ENCODE measurements around the gene ARMC6.

The ARMC6 gene

DNA sequence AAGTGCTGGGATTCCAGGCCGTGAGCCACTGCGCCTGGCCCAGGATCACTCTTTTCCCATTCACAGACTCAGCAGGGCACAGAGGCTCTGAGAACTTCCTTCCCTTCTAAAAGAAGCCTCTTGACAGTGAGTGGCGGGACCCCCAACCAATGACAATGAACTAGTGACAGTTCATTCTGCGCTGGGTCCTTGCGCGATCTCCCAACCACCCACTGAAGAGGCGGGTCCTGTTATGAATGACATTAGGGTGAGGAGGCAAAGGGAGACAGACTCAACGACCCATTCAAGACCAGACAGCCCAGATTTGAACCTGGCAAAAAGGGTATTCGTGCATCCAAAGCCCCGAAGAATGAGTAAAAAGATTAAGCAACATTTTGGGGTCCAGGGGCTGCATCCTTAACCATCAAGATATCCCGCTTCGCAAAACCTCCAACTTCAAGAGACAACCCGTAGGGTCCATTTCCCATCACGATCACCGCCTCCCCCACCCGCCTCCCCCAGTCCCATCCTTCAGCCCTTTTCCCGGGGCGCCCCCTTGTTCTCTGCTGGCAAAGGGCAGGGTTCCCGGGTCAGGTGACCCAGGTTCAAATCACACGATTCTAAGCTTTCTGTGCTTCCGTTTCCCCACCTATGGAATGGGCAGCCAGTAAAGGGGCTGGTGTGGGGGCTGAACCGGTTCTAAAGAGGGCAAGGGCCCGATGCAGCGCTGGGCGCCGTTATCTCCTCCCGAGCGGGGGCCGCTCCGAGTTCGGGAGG lies 805 bp upstream of the ARMC6 start:
- peak overlapping the region; percentile 78 for H3K27ac Mint-ChIP-seq
- H3K4me1 Mint-ChIP-seq (ENCODE audit: low read depth) = peaks cover 39% of the 10 kb centered on the region
- H3K9me3 Mint-ChIP-seq = no peaks in the 10 kb centered on the region
- intact Hi-C loops (cut with micrococcal nuclease) = loop anchor here (1.0 kb wide), 2 partner anchors 31 to 106 kb away; partner anchors contain the start of genes SLC25A42 and TMEM161A
- peaks cover 51% of the 10 kb centered on the region for H3K36me3 Mint-ChIP-seq (ENCODE audit: low read depth)
- peak overlapping the region; percentile 80 for H3K4me3 Mint-ChIP-seq
- no peaks in the 10 kb centered on the region for H3K27me3 Mint-ChIP-seq

DNA sequence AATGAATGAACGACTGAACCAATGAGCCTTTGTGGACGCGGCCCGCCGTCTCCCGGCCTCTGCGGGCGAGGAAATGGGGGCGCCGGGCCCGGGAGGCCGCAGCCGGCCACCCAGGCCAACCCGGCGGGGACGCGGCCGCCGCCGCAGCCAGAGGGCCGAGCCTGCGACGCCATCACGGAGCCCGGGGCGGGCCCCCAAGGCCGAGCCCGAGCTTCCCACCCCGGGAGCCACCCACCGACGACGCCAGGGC lies 302 bp upstream of the ARMC6 start:
- intact Hi-C loops (cut with micrococcal nuclease) = loop anchor here (1.0 kb wide), 2 partner anchors 30 to 105 kb away; partner anchors contain the start of genes SLC25A42 and TMEM161A
- H3K4me1 Mint-ChIP-seq (ENCODE audit: low read depth) = peaks cover 34% of the 10 kb centered on the region
- peak overlapping the region; percentile 80 for H3K4me3 Mint-ChIP-seq
- no peaks in the 10 kb centered on the region for H3K27me3 Mint-ChIP-seq
- H3K27ac Mint-ChIP-seq = peak overlapping the region; percentile 78
- peaks cover 46% of the 10 kb centered on the region for H3K36me3 Mint-ChIP-seq (ENCODE audit: low read depth)
- H3K9me3 Mint-ChIP-seq = no peaks in the 10 kb centered on the region

DNA sequence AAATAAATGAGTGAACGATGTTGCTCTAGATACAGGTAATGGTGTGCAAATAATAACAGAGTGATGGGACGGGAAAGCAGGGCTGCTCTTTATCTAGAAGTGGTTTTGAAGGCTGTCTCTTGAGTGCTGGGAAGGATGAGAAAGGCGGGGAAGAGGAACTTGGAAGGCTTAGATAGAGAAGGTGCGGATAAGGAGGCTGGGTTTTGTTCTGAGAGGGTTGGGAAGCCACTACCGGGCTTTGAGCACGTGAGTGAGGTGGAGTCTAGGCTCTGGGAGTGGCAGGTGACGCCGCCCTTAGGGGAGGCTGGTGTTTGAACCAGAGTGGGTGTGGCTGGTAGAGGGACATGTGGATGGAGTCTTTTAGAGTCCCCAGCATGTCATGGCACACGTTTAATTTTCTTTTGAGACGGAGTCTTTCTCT lies 811 bp downstream of the ARMC6 start:
- intact Hi-C loops (cut with micrococcal nuclease) = no loop called here
- Mint-ChIP-seq H3K27me3 (no peaks in the 10 kb centered on the region), H3K9me3 (no peaks in the 10 kb centered on the region), H3K36me3 (ENCODE audit: low read depth) (peaks cover 40% of the 10 kb centered on the region), H3K4me3 (peak overlapping the region; percentile 80), H3K27ac (peak overlapping the region; percentile 78), H3K4me1 (ENCODE audit: low read depth) (peaks cover 31% of the 10 kb centered on the region)

DNA sequence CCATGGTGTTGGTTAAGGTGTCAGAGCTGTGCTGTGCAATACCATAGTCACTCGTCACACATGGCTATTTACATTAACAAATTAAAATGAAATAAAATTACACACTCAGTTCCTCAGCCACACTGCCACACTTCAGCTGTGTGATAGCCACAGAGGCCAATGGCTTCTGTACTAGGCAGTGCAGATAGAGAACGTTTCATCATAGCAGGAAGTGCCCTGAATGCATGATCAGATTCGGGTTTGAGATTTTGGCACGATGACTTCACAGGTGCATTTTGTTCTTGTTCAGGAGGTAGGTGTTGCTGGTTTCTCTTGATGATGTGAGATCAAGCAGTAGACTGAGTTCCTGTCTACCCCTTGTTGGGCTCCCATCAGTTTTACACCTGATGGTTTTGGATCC lies 6.5 kb downstream of the ARMC6 start:
- H3K36me3 Mint-ChIP-seq (ENCODE audit: low read depth) = peaks cover 50% of the 10 kb centered on the region
- no peaks in the 10 kb centered on the region for H3K9me3 Mint-ChIP-seq
- peaks cover 17% of the 10 kb centered on the region for H3K4me1 Mint-ChIP-seq (ENCODE audit: low read depth)
- intact Hi-C loops (cut with micrococcal nuclease) = no loop called here
- no peak overlapping the region for H3K27ac Mint-ChIP-seq
- H3K4me3 Mint-ChIP-seq = no peak overlapping the region
- no peaks in the 10 kb centered on the region for H3K27me3 Mint-ChIP-seq

DNA sequence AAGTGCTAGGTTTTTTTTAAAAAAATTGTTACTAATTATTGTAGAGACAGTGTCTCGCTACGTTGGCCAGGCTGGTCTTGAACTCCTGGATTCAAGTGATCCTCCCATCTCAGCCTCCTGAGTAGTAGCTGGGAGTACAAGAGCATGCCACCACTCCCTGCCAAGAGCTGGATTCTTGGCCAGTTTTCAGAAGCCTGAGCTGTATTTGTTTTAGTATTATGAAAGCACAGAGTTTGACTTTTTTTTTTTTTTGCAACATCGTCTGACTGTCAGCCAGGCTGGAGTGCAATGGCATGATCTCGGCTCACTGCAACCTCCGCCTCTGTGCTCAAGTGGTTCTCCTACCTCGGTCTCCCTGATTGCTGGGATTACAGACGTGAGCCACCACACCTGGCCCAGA lies 7.0 kb downstream of the ARMC6 start:
- Mint-ChIP-seq H3K27me3 (no peaks in the 10 kb centered on the region), H3K9me3 (no peaks in the 10 kb centered on the region), H3K4me1 (ENCODE audit: low read depth) (peaks cover 11% of the 10 kb centered on the region), H3K27ac (no peak overlapping the region), H3K4me3 (no peak overlapping the region), H3K36me3 (ENCODE audit: low read depth) (peaks cover 56% of the 10 kb centered on the region)
- intact Hi-C loops (cut with micrococcal nuclease) = no loop called here

DNA sequence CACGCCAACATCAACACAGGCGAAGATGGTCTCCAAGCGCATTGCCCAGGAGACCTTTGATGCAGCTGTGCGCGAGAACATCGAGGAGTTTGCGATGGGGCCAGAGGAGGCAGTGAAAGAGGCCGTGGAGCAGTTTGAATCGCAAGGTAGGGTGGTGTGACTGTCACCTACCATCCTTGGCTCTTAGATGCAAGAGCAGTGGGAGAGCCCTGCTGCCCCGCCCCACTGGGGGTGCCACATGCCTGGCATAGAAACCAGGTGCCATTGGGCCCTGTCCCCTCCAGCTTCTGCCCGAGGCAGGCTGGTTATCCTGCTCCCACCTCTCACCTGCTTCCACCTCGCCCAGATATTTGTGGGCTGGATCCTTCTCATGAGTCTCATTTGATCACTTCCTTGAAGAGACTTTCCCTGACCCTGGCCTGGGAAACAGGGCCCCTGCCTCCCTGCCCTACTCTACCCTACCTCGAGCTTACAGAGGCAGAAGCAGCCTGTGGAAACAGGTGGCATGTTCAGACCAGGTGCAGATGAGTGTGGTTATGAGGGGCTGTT lies 9.4 kb downstream of the ARMC6 start:
- H3K4me1 Mint-ChIP-seq (ENCODE audit: low read depth) = peaks cover 6% of the 10 kb centered on the region
- no peaks in the 10 kb centered on the region for H3K9me3 Mint-ChIP-seq
- no peaks in the 10 kb centered on the region for H3K27me3 Mint-ChIP-seq
- H3K4me3 Mint-ChIP-seq = no peak overlapping the region
- intact Hi-C loops (cut with micrococcal nuclease) = no loop called here
- H3K36me3 Mint-ChIP-seq (ENCODE audit: low read depth) = peaks cover 74% of the 10 kb centered on the region
- H3K27ac Mint-ChIP-seq = no peak overlapping the region

DNA sequence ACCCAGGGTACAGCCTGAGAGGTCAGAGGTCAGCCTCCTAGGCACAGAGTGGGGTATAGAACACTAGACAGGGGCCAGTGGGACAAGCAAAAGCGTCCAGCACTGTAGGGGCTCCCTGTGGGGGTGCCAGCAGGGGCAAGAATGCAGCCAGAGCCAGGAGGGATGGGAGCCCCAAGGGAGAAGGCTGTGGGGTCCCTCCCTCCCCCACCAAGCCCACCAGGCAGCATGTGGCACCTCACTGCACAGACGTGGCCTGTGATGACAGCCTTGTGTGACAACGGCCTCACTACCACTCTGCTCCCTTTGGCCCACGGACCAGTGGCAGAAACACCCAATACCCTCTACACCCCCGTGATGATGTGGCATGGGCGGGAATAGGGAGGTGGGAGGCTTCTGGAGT lies 10.1 kb downstream of the ARMC6 start:
- H3K27me3 Mint-ChIP-seq = no peaks in the 10 kb centered on the region
- H3K27ac Mint-ChIP-seq = no peak overlapping the region
- intact Hi-C loops (cut with micrococcal nuclease) = no loop called here
- no peaks in the 10 kb centered on the region for H3K9me3 Mint-ChIP-seq
- H3K4me3 Mint-ChIP-seq = no peak overlapping the region
- H3K4me1 Mint-ChIP-seq (ENCODE audit: low read depth) = peaks cover 6% of the 10 kb centered on the region
- peaks cover 81% of the 10 kb centered on the region for H3K36me3 Mint-ChIP-seq (ENCODE audit: low read depth)

DNA sequence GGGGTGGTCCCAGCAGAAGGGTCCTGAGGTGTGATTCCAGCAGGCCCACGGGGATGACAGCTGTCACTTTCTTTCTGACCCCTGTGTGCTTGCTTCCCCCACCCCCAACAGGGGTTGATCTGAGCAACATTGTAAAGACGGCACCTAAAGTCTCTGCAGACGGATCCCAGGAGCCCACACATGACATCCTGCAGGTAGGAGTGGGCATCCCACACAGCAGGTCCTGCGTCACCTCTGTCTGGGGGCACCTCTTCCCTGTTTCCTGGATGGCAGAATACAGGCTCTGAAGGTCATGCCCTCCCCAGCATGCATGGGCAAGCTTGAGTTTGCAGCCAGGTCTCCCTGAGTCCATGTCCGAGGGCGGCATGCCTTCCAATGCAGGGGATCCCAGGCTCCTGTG lies 10.5 kb downstream of the ARMC6 start:
- Mint-ChIP-seq H3K36me3 (ENCODE audit: low read depth) (peaks cover 81% of the 10 kb centered on the region), H3K4me3 (no peak overlapping the region)
- intact Hi-C loops (cut with micrococcal nuclease) = no loop called here

DNA sequence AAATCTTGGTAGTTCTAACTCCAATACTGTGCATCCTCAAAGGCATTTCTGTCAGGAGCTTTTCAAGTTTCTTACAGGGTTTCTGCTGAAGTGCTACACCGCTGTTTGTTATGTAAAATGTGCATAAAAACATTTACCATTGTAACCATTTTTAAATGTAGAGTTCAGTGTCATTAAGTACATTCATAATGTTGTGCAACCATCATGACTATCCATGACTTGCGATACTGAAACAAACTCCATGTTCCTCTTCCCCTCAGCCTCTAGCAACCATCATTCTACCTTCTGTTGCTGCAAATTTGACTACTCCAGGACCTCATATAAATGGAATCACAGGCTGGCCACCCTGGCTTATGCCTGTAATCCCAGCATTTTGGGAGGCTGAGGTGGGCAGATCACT lies 16.0 kb downstream of the ARMC6 start:
- H3K36me3 Mint-ChIP-seq (ENCODE audit: low read depth) = peaks cover 90% of the 10 kb centered on the region
- H3K4me1 Mint-ChIP-seq (ENCODE audit: low read depth) = no peaks in the 10 kb centered on the region
- intact Hi-C loops (cut with micrococcal nuclease) = no loop called here
- no peaks in the 10 kb centered on the region for H3K27me3 Mint-ChIP-seq
- H3K4me3 Mint-ChIP-seq = no peak overlapping the region
- no peaks in the 10 kb centered on the region for H3K9me3 Mint-ChIP-seq
- H3K27ac Mint-ChIP-seq = no peak overlapping the region

More for the DNA sequence above, 10.5 kb downstream of the ARMC6 start:
- Mint-ChIP-seq H3K4me1 (ENCODE audit: low read depth) (peaks cover 6% of the 10 kb centered on the region), H3K27me3 (no peaks in the 10 kb centered on the region), H3K27ac (no peak overlapping the region), H3K9me3 (no peaks in the 10 kb centered on the region)

DNA sequence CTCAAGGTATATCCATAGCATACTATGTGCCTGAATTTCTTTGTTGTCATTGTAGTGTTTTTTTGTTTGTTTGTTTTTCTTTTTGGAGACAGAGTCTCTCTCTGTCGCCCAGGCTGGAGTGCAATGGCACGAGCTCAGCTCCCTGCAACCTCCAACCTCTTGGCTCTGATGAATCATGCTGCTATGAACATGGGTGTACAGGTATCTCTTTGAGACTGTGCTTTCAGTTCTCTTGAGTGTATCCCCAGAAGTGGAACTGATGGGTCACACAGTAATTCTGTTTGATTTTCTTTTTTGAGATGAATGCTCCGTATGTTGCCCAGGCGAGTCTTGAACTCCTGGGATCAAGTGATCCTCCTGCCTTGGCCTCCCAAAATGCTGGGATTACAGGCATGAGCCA lies 16.7 kb downstream of the ARMC6 start:
- Mint-ChIP-seq H3K4me1 (ENCODE audit: low read depth) (no peaks in the 10 kb centered on the region), H3K4me3 (no peak overlapping the region), H3K9me3 (no peaks in the 10 kb centered on the region), H3K36me3 (ENCODE audit: low read depth) (peaks cover 90% of the 10 kb centered on the region), H3K27ac (no peak overlapping the region), H3K27me3 (no peaks in the 10 kb centered on the region)
- intact Hi-C loops (cut with micrococcal nuclease) = no loop called here

DNA sequence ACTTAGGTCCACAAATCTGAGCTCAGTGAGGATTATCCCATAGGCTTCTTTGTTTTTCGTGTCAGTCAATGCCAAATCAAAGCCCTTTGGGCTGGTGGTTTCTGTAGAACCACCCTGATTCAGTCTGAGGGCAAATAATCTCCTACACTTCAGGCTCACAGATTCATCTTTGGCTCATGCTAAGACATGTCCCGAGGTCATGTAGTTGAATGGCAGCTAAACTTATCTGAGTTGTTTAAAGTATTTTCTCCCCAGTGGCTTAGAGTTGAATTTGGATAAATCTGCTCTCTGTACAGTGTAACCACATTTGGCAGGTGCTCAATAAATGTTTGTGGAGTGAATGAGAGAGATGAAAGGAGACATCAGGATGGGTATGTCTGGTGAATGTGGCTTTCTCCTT lies 17.3 kb downstream of the ARMC6 start:
- intact Hi-C loops (cut with micrococcal nuclease) = no loop called here
- Mint-ChIP-seq H3K4me1 (ENCODE audit: low read depth) (no peaks in the 10 kb centered on the region), H3K27me3 (no peaks in the 10 kb centered on the region), H3K4me3 (no peak overlapping the region), H3K36me3 (ENCODE audit: low read depth) (peaks cover 90% of the 10 kb centered on the region), H3K27ac (no peak overlapping the region), H3K9me3 (no peaks in the 10 kb centered on the region)

DNA sequence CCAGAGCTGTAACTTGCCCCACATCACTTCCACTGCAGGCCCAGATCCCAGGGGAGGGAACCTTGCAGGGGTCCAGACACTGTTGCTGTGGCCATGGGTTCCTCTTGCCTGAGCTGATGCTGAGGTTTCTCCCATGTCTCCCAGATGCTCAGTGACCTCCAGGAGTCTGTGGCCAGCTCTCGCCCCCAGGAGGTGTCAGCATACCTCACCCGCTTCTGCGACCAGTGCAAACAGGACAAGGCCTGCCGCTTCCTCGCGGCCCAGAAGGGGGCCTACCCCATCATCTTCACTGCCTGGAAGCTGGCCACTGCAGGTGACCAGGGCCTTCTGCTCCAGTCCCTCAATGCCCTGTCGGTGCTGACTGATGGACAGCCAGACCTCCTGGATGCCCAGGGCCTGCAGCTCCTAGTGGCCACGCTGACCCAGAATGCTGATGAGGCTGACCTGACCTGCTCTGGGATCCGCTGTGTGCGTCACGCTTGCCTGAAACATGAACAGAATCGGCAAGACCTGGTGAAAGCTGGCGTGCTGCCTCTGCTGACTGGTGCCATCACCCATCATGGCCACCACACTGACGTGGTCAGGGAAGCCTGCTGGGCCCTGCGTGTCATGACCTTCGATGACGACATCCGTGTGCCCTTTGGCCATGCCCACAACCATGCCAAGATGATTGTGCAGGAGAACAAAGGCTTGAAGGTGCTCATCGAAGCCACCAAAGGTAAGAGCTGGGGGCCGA lies 18.2 kb downstream of the ARMC6 start:
- Mint-ChIP-seq H3K36me3 (ENCODE audit: low read depth) (peaks cover 90% of the 10 kb centered on the region), H3K4me1 (ENCODE audit: low read depth) (no peaks in the 10 kb centered on the region), H3K4me3 (no peak overlapping the region), H3K27me3 (no peaks in the 10 kb centered on the region), H3K27ac (no peak overlapping the region), H3K9me3 (no peaks in the 10 kb centered on the region)
- intact Hi-C loops (cut with micrococcal nuclease) = no loop called here

DNA sequence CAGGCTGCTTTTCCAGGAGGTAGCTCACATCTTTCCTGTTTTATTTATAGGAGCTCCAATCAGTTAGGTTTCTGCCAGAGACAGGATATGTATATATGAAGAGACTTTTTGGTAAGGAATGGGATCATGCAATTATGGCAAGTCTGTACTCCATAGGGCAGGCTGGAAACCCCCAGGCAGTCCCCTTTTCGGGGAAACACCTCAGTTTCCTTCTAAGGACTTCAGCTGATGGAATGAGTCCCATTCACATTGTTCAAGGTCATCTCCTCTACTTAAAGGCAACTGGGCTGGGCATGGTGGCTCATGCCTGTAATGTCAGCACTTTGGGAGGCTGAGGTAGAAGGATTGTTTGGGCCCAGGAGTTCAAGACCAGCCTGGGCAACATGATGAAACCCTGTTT lies 19.5 kb downstream of the ARMC6 start:
- no peak overlapping the region for H3K4me3 Mint-ChIP-seq
- H3K4me1 Mint-ChIP-seq (ENCODE audit: low read depth) = no peaks in the 10 kb centered on the region
- peaks cover 90% of the 10 kb centered on the region for H3K36me3 Mint-ChIP-seq (ENCODE audit: low read depth)
- intact Hi-C loops (cut with micrococcal nuclease) = no loop called here
- H3K27ac Mint-ChIP-seq = no peak overlapping the region
- no peaks in the 10 kb centered on the region for H3K27me3 Mint-ChIP-seq
- no peaks in the 10 kb centered on the region for H3K9me3 Mint-ChIP-seq

DNA sequence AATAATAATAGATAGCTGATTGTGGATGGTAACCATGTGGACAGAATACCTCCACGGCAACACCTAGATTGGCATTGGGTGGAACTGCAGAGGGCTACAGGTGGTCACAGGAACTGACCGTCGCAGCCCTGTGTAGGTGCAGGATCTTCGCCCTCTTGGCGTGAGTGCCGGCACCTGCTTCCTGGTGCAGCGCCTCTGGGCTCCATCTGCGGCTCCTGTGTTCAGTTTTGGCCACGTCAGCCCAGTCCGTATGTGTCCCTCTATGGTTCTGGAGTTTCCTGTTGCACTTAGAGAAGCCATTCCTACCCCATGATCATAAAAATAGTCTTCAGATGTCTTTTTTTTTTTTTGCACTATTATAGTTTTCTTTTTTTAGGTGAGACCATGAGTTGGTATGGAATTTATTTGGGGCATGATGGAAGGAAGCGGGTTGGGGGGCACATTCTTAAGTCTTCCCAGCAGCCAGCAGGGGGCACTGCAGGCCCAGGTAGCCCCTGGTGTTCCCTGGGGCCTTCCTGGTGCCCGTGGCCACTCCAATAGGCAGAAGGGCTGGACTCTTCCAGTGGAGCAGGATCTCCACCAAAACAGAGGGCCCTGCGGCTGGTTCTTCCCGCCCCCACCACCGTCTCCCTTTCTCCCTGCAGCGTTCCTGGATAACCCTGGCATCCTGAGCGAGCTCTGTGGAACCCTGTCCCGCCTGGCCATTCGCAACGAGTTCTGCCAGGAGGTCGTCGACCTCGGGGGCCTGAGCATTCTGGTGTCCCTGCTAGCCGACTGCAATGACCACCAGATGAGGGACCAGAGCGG lies 20.3 kb downstream of the ARMC6 start:
- Mint-ChIP-seq H3K27ac (no peak overlapping the region), H3K27me3 (no peaks in the 10 kb centered on the region), H3K36me3 (ENCODE audit: low read depth) (peaks cover 91% of the 10 kb centered on the region), H3K4me3 (no peak overlapping the region), H3K9me3 (no peaks in the 10 kb centered on the region), H3K4me1 (ENCODE audit: low read depth) (no peaks in the 10 kb centered on the region)
- intact Hi-C loops (cut with micrococcal nuclease) = no loop called here

Measured in dendritic cell treated with granulocyte-macrophage colony-stimulating factor and Interleukin-4, amounts not matched to agents 40 ng/mL and 50 ng/mL, for 4 days (primary cell).